ENCODE data around the gene TTC34.
"Not testable (repeated sequence)": the region's sequence is repeated elsewhere in the genome, so short reads cannot be mapped to it uniquely, and the experiment has no call there.

TTC34 gene

DNA sequence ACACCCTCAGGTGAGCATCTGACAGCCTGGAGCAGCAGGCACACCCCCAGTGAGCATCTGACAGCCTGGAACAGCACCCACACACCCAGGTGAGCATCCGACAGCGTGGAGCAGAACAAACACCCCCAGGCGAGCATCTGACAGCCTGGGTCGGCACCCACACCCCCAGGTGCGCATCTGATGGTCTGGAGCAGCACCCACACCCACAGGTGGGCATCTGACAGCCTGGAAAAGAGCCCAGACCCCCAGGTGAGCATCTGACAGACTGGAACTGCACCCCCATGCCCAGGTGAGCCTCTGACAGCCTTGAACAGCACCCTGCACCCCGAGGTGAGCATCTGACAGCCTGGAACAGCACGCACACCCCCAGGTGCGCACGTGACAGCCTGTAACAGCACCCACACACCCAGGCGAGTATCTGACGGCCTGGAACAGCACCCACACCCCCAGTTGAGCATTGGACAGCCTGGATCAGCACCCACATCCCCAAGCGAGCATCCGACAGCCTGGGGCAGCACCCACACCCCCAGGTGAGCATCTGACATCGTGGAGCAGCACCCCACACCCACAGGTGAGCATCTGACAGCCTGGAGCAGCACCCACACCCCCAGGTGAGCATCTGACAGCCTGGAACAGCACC lies 51.3 kb downstream of the TTC34 start:
- H3K27me3 Mint-ChIP-seq, H3K9me3 Mint-ChIP-seq, H3K27ac Mint-ChIP-seq, H3K4me1 Mint-ChIP-seq, ATAC-seq, DNase-seq, H3K4me3 Mint-ChIP-seq: not testable (repeated sequence)

DNA sequence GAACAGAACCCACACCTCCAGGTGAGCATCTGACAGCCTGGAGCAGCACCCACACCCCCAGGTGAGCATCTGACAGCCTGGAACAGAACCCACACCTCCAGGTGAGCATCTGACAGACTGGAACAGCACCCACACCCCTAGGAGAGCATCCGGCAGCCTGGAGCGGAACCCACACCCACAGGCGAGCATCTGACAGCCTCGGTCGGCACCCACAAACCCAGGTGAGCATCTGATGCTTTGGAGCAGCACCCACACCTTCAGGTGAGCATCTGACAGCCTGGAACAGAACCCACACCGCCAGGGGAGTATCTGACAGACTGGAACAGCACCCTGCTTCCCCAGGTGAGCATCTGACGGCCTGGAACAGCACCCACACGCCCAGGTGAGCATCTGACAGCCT lies 52.9 kb downstream of the TTC34 start:
- not testable (repeated sequence) for H3K4me1 Mint-ChIP-seq, H3K4me3 Mint-ChIP-seq, DNase-seq, H3K27ac Mint-ChIP-seq, H3K9me3 Mint-ChIP-seq, ATAC-seq, H3K27me3 Mint-ChIP-seq

DNA sequence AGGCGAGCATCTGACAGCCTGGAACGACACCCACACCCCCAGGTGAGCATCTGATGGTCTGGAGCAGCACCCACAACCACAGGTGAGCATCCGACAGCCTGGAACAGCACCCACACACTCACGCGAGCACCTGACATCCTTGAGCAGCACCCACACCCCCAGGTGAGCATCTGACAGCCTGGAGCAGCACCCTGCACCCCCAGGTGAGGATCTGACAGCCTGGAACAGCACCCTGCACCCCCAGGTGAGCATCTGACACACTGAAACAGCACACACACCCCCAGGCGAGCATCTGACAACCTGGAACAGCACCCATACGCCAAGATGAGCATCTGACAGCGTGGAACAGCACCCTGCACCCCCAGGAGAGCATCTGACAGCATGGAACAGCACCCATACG lies 106.7 kb downstream of the TTC34 start:
- H3K27ac Mint-ChIP-seq, H3K4me1 Mint-ChIP-seq, ATAC-seq, H3K27me3 Mint-ChIP-seq, H3K9me3 Mint-ChIP-seq, H3K4me3 Mint-ChIP-seq, DNase-seq: not testable (repeated sequence)

DNA sequence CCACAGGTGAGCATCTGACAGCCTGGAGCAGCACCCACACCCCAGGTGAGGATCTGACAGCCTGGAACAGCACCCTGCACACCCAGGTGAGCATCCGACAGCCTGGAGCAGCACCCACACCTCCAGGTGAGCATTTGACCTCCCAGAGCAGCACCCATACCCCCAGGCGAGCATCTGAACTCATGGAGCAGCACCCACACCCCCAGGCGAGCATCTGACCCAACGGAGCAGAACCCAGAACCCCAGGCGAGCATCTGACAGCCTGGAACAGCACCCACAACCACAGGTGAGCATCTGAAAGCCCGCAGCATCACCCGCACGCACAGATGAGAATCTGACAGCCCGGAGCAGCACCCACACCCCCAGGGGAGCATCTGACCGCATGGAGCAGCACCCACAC lies 111.3 kb downstream of the TTC34 start:
- not testable (repeated sequence) for H3K27ac Mint-ChIP-seq, H3K4me1 Mint-ChIP-seq, DNase-seq, H3K9me3 Mint-ChIP-seq, H3K4me3 Mint-ChIP-seq, ATAC-seq
- H3K27me3 Mint-ChIP-seq = peaks cover 12% of the 10 kb centered on the region

DNA sequence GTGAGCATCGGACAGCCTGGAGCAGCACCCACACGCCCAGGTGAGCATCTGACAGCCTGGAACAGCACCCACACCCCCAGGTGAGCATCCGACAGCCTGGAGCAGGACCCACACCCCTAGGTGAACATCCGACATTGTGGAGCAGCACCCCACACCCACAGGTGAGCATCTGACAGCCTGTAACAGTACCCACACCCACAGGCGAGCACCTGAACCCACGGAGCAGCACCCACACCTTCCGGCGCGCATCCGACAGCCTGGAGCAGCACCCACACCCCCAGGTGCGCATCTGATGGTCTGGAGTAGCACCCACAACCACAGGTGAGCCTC lies 113.2 kb downstream of the TTC34 start:
- peaks cover 23% of the 10 kb centered on the region for H3K27me3 Mint-ChIP-seq
- not testable (repeated sequence) for H3K4me1 Mint-ChIP-seq, H3K27ac Mint-ChIP-seq, DNase-seq, ATAC-seq, H3K4me3 Mint-ChIP-seq, H3K9me3 Mint-ChIP-seq

DNA sequence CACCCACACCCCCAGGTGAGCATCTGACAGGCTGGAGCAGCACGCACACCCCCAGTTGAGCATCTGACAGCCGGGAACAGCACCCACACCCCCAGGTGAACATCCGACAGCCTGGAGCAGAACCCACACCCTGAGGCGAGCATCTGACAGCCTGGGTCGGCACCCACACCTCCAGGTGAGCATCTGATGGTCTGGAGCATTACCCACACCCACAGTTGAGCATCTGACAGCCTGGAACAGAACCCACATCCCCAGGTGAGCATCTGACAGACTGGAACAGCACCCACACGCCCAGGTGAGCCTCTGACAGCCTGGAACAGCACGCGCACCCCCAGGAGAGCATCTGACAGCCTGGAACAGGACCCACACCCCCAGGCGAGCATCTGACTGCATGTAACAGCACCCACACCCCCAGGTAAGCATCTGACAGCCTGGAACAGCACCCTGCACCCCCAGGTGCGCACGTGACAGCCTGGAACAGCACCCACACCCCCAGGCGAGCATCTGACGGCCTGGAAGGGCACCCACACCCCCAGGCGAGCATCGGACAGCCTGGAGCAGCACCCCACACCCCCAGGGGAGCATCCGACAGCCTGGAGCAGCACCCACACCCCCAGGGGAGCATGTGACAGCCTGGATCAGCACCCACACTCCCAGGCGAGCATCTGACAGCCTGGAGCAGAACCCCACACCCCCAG lies 113.7 kb downstream of the TTC34 start:
- not testable (repeated sequence) for ATAC-seq, H3K9me3 Mint-ChIP-seq
- H3K27ac Mint-ChIP-seq = peak overlapping the region in 1 of 2 donors; percentile 15

DNA sequence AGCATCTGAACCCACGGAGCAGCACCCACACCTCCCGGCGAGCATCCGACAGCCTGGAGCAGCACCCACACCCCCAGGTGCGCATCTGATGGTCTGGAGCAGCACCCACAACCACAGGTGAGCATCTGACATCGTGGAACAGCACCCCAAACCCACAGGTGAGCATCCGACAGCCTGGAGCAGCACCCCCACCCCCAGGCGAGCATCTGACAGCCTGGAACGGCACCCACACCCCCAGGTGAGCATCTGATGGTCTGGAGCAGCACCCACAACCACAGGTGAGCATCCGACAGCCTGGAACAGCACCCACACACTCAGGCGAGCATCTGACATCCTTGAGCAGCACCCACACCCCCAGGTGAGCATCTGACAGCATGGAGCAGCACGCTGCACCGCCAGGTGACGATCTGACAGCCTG lies 114.3 kb downstream of the TTC34 start:
- not testable (repeated sequence) for H3K27ac Mint-ChIP-seq, H3K9me3 Mint-ChIP-seq, ATAC-seq, H3K4me3 Mint-ChIP-seq, H3K4me1 Mint-ChIP-seq, DNase-seq
- H3K27me3 Mint-ChIP-seq = peaks cover 26% of the 10 kb centered on the region

More for the DNA sequence above, 113.7 kb downstream of the TTC34 start:
- H3K4me1 Mint-ChIP-seq, DNase-seq, H3K4me3 Mint-ChIP-seq: not testable (repeated sequence)
- peaks cover 26% of the 10 kb centered on the region for H3K27me3 Mint-ChIP-seq

DNA sequence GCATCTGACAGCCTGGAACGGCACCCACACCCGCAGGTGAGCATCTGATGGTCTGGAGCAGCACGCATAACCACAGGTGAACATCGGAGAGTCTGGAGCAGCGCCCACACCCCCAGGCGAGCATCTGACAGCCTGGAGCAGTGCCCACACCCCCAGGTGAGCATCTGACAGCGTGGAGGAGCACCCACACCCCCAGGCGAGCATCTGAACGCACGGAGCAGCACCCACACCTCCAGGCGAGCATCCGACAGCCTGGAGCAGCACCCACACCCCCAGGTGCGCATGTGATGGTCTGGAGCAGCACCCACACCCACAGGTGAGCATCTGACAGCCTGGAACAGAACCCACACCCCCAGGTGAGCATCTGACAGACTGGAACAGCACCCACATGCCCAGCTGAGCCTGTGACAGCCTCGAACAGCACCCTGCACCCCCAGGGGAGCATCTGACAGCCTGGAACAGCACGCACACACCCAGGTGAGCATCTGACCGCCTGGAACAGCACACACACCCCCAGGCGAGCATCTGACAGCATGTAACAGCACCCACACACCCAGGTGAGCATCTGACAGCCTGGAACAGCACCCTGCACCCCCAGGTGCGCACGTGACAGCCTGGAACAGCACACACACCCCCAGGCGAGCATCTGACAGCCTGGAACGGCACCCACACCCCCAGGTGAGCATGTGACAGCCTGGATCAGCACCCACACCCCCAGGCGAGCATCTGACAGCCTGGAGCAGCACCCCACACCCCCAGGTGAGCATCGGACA lies 115.2 kb downstream of the TTC34 start:
- not testable (repeated sequence) for DNase-seq, H3K27ac Mint-ChIP-seq, H3K9me3 Mint-ChIP-seq, ATAC-seq, H3K4me1 Mint-ChIP-seq, H3K4me3 Mint-ChIP-seq
- H3K27me3 Mint-ChIP-seq = peaks cover 26% of the 10 kb centered on the region

DNA sequence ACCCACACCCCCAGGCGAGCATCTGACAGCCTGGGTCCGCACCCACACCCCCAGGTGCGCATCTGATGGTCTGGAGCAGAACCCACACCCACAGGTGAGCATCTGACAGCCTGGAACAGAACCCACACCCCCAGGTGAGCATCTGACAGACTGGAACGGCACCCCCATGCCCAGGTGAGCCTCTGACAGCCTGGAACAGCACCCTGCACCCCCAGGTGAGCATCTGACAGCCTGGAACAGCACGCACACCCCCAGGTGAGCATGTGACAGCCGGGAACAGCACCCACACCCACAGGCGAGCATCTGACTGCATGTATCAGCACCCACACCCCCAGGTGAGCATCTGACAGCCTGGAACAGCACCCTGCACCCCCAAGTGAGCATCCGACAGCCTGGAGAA lies 115.8 kb downstream of the TTC34 start:
- not testable (repeated sequence) for DNase-seq, H3K27ac Mint-ChIP-seq, H3K9me3 Mint-ChIP-seq, H3K4me3 Mint-ChIP-seq, H3K4me1 Mint-ChIP-seq, ATAC-seq
- H3K27me3 Mint-ChIP-seq = peaks cover 26% of the 10 kb centered on the region

DNA sequence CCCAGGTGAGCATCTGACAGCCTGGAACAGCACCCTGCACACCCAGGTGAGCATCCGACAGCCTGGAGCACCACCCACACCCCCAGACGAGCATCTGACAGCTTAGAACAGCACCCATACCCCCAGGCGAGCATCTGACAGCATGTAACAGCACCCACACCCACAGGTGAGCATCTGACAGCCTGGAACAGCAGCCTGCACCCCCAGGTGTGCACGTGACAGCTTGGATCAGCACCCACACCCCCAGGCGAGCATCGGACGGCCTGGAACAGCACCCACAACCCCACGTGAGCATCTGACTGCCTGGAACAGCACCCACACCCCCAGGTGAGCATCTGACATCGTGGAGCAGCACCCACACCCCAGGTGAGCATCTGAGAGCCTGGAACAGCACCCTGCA lies 116.6 kb downstream of the TTC34 start:
- H3K9me3 Mint-ChIP-seq, H3K27ac Mint-ChIP-seq, ATAC-seq, DNase-seq, H3K4me1 Mint-ChIP-seq, H3K4me3 Mint-ChIP-seq: not testable (repeated sequence)
- peaks cover 26% of the 10 kb centered on the region for H3K27me3 Mint-ChIP-seq

DNA sequence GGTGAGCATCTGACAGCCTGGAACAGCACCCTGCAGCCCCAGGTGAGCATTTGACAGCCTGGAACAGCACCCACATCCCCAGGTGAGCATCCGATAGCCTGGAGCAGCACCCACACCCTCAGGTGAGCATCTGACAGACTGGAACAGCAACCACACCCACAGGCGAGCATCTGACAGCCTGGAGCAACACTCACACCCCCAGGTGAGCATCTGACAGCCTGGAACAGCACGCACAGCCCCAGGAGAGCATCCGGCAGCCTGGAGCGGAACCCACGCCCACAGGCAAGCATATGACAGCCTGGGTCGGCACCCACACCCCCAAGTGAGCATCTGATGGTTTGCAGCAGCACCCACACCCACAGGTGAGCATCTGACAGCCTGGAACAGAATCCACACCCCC lies 117.5 kb downstream of the TTC34 start:
- H3K9me3 Mint-ChIP-seq, H3K4me3 Mint-ChIP-seq, H3K4me1 Mint-ChIP-seq, ATAC-seq: not testable (repeated sequence)
- peaks cover 26% of the 10 kb centered on the region for H3K27me3 Mint-ChIP-seq
- H3K27ac Mint-ChIP-seq = peak overlapping the region in 1 of 2 donors; percentile 48
- peak in 1 of 2 donors; percentile 32 for DNase-seq

DNA sequence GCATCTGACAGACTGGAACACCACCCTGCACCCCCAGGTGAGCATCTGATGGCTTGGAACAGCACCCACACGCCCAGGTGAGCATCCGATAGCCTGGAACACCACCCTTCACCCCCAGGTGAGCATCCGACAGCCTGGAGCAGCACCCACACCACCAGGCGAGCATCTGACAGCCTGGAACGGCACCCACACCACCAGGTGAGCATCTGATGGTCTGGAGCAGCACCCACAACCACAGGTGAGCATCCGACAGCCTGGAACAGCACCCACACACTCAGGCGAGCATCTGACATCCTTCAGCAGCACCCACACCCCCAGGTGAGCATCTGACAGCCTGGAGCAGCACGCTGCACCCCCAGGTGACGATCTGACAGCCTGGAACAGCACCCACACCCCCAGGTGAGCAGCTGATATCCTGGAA lies 118.2 kb downstream of the TTC34 start:
- ATAC-seq, DNase-seq, H3K27ac Mint-ChIP-seq, H3K4me3 Mint-ChIP-seq, H3K4me1 Mint-ChIP-seq, H3K9me3 Mint-ChIP-seq: not testable (repeated sequence)
- peaks cover 26% of the 10 kb centered on the region for H3K27me3 Mint-ChIP-seq

DNA sequence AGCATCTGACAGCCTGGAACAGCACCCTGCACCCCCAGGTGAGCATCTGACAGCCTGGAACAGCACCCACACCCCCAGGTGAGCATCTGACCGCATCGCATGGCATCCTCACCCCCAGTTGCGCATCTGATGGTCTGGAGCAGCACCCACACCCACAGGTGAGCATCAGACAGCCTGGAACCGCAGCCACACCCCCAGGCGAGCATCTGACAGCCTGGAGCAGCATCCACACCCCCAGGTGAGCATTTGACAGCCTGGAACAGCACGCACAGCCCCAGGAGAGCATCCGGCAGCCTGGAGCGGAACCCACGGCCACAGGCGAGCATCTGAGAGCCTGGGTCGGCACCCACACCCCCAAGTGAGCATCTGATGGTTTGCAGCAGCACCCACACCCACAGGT lies 118.6 kb downstream of the TTC34 start:
- DNase-seq = not testable (repeated sequence)

DNA sequence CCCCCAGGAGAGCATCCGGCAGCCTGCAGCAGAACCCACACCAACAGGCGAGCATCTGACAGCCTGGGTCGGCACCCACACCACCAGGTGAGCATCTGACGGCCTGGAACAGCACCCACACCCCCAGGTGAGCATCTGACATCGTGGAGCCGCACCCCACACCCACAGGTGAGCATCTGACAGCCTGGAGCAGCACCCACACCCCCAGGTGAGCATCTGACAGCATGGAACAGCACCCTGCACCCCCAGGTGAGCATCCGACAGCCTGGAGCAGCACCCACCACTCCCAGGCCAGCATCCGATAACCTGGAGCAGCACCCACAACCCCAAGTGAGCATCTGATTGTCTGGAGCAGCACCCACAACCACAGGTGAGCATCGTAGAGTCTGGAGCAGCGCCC lies 124.8 kb downstream of the TTC34 start:
- not testable (repeated sequence) for H3K27ac Mint-ChIP-seq, H3K4me1 Mint-ChIP-seq, H3K9me3 Mint-ChIP-seq, H3K27me3 Mint-ChIP-seq, H3K4me3 Mint-ChIP-seq, DNase-seq, ATAC-seq

More for the DNA sequence above, 118.6 kb downstream of the TTC34 start:
- not testable (repeated sequence) for ATAC-seq, H3K27ac Mint-ChIP-seq, H3K4me1 Mint-ChIP-seq, H3K9me3 Mint-ChIP-seq, H3K4me3 Mint-ChIP-seq
- H3K27me3 Mint-ChIP-seq = peaks cover 21% of the 10 kb centered on the region

DNA sequence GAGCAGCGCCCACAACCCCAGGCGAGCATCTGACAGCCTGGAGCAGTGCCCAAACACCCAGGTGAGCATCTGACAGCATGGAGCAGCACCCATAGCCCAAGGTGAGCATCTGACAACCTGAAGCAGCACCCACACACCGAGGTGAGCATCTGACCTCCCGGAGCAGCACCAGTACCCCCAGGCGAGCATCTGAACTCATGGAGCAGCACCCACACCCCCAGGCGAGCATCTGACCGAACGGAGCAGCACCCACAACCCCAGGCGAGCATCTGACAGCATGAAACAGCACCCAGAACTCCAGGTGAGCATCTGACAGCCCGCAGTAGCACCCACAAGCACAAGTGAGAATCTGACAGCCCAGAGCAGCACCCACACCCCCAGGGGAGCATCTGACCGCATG lies 129.8 kb downstream of the TTC34 start:
- DNase-seq = peak in 1 of 2 donors; percentile 22
- H3K27ac Mint-ChIP-seq, H3K4me3 Mint-ChIP-seq, ATAC-seq, H3K9me3 Mint-ChIP-seq, H3K27me3 Mint-ChIP-seq, H3K4me1 Mint-ChIP-seq: not testable (repeated sequence)

DNA sequence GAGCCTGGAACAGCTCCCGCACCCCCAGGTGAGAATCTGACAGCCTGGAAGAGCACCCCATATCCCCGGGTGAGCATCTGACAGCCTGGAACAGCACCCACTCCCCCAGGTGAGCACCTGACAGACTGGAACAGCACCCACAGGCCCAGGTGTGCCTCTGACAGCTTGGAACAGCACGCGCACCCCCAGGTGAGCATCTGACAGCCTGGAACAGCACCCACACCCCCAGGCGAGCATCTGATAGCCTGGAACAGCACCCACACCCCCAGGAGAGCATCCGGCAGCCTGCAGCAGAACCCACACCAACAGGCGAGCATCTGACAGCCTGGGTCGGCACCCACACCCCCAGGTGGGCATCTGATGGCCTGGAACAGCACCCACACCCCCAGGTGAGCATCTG lies 141.7 kb downstream of the TTC34 start:
- not testable (repeated sequence) for DNase-seq, H3K4me1 Mint-ChIP-seq, H3K4me3 Mint-ChIP-seq, ATAC-seq, H3K9me3 Mint-ChIP-seq, H3K27ac Mint-ChIP-seq
- H3K27me3 Mint-ChIP-seq = peaks cover 15% of the 10 kb centered on the region
